Upper lobe of left lung (tissue), 6 donors: ENCODE results near the gene RANGRF. TPM values are rescaled to one million over a fixed set of nuclear protein-coding genes. Genes with fewer than 3 reads are reported as not detected.

Experiments used
- ATAC-seq, 2 donors: fragments of 200-7000 bp; cut with Tn5 transposase; one replicate each; pipeline ENCODE4 v1.9.1; 2022; ENCODE audit warnings: mild to moderate bottlenecking in 2 of 2, moderate library complexity in 2 of 2; ENCODE audit not compliant: low FRiP score in 2 of 2
- DNase-seq, 2 donors: peaks; one replicate each; pipeline ENCODE4 v3.0.0-alpha.2; 2019 to 2020
- H3K27ac ChIP-seq, 4 donors: fragments of 200-600 bp; sonication (generic); one replicate each; pipeline ENCODE4 v1.5.1; 2016 to 2019
- H3K27me3 ChIP-seq, 4 donors: fragments of 200-600 bp; sonication (generic); one replicate each; pipeline ENCODE4 v1.5.1; 2017 to 2019
- H3K36me3 ChIP-seq, 4 donors: fragments of 200-600 bp; sonication (generic); one replicate each; pipeline ENCODE4 v1.5.1; 2016 to 2019
- H3K4me1 ChIP-seq, 4 donors: fragments of 200-600 bp; sonication (generic); one replicate each; pipeline ENCODE4 v1.5.1; 2018 to 2019
- H3K4me3 ChIP-seq, 4 donors: fragments of 200-600 bp; sonication (generic); one replicate each; pipeline ENCODE4 v1.5.1; 2017 to 2019; ENCODE audit warnings: mild to moderate bottlenecking in 2 of 4, moderate library complexity in 1 of 4
- H3K9me3 ChIP-seq, 4 donors: fragments of 200-600 bp; sonication (generic); one replicate each; pipeline ENCODE4 v1.5.1; 2018 to 2019
- EP300 ChIP-seq, 4 donors: sonication (generic); formaldehyde crosslinking; IDR thresholded peaks; one replicate each; pipeline ENCODE4 v1.5.1; 2017; ENCODE audit warnings: antibody characterized with exemption in 4 of 4, control low read depth in 2 of 4
- POLR2A ChIP-seq, 4 donors: fragments of 450-650 bp; IDR thresholded peaks; one replicate each; pipeline ENCODE4 v1.5.1; 2016 to 2017; ENCODE audit warnings: antibody characterized with exemption in 4 of 4, mild to moderate bottlenecking in 2 of 4
- POLR2AphosphoS5 ChIP-seq, 2 donors: sonication (generic); formaldehyde crosslinking; IDR thresholded peaks; one replicate each; pipeline ENCODE4 v1.5.1; 2017; ENCODE audit warnings: antibody characterized with exemption in 2 of 2
- WGBS, 2 donors: methylation state at CpG; one replicate each; pipeline ENCODE4 v1.1.5; 2017 to 2018; 5-methylcytosine and 5-hydroxymethylcytosine counted together
- total RNA-seq, 6 donors: library from RNA; depleted of rRNA in 4 of 6; stranded (reverse); fragments of >200 nt in 4 of 6; gene quantifications; one replicate each; pipeline versions ENCODE4 v1.1.0 to v1.2.1, GENCODE V29; 2016 to 2021
- TF ChIP-seq, protein P1 (sequence below), 6 experiments: fragments of 450-650 bp in 4 of 6; fragments of 200-600 bp in 2 of 6; sonication (generic) in 2 of 6; IDR thresholded peaks; one replicate each; pipeline ENCODE4 v1.5.1; 2016 to 2019; ENCODE audit warnings: antibody characterized with exemption in 6 of 6
- donor health status: DM: no; HTN: no; CAD: no; lungs with moderate emphysema.
- donor health status: DM: no; HTN: yes; CAD: no; lungs with severe emphysema.

Gene RANGRF
- total RNA-seq, 6 donors from 2014 or later = 19.9 to 32.4 (median 26.6) TPM

DNA sequence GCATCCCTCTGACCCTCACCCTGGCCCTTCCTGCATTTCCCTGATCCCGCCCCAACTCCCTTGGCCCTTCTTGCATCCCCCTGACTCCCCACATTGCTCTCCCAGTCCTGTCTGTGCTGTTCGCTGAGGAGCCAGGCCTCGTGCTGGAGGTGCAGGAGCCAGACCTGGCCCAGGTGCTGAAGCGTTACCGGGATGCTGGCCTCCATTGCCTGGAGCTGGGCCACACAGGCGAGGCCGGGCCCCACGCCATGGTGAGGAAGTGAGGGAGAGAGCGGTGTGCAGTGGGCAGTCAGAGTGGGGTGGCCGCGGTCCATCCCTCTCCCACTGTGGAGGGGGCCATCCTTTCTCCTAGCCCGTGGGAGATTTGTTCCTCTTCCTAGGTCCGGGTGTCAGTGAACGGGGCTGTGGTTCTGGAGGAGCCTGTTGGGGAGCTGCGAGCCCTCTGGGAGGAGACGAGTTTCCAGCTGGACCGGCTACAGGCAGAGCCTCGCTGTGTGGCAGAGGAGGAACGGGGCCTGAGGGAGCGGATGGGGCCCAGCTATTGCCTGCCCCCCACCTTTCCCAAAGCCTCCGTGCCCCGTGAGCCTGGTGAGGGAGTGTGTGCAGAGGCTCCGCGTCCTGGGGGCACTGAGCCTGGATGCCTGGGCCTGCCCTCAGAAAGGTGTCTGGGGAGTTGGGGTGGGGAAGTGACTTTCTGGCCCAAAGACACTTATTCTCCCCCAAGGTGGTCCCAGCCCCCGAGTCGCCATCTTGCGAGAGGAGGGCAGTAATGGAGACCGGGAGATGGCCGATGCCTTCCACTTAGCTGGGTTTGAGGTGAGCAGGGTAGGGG lies 21.6 kb upstream of the RANGRF start:
- Histone ChIP-seq H3K27ac (no peak overlapping the region), H3K36me3 (peaks cover 0 to 68% (median 39%) of the 10 kb centered on the region in 4 donors), H3K4me1 (no peaks in the 10 kb centered on the region), H3K27me3 (no peaks in the 10 kb centered on the region), H3K9me3 (no peaks in the 10 kb centered on the region), H3K4me3 (no peak overlapping the region)
- WGBS, 2 donors = 96% methylated on average over 19 to 29 of the region's 29 CpGs
- DNase-seq (peak in 1 of 2 donors; percentile 62), ATAC-seq (no peak)
- TF ChIP-seq, protein P1, sequence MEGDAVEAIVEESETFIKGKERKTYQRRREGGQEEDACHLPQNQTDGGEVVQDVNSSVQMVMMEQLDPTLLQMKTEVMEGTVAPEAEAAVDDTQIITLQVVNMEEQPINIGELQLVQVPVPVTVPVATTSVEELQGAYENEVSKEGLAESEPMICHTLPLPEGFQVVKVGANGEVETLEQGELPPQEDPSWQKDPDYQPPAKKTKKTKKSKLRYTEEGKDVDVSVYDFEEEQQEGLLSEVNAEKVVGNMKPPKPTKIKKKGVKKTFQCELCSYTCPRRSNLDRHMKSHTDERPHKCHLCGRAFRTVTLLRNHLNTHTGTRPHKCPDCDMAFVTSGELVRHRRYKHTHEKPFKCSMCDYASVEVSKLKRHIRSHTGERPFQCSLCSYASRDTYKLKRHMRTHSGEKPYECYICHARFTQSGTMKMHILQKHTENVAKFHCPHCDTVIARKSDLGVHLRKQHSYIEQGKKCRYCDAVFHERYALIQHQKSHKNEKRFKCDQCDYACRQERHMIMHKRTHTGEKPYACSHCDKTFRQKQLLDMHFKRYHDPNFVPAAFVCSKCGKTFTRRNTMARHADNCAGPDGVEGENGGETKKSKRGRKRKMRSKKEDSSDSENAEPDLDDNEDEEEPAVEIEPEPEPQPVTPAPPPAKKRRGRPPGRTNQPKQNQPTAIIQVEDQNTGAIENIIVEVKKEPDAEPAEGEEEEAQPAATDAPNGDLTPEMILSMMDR (IDR thresholded peaks at IDR 0.05) = no peak
- TF ChIP-seq POLR2A (IDR thresholded peaks at IDR 0.05) = no peak
- TF ChIP-seq EP300 (IDR thresholded peaks at IDR 0.05) = no peak
- TF ChIP-seq POLR2AphosphoS5 (IDR thresholded peaks at IDR 0.05) = no peak

DNA sequence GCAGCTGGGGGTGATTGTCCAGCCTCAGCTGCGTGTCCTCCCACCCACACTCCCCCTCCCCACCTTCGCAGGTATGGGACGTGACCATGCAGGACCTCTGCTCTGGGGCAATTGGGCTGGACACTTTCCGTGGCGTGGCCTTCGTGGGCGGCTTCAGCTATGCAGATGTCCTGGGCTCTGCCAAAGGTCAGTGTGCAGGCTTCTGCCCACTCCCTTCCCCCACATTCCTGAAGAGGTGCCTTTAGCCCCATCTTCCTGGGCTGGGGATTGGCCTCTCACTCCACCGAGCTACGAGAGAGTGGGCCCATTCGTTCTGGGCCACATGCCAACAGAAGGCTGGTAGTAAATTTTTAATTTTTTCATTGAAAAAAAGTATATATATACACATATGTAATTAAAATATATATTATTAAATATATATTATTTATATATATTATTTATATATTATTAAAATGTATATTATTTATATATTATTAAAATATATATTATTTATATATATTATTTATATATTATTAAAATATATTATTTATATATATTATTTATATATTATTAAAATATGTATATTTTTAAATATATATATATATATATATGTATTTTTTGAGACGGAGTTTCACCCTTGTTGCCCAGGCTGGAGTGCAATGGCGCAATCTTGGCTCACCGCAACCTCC lies 20.9 kb upstream of the RANGRF start:
- WGBS, 2 donors = 92 to 93% methylated on average over 7 to 13 of the region's 13 CpGs
- no peak overlapping the region for H3K4me3 ChIP-seq
- ATAC-seq (no peak), DNase-seq (peak in 1 of 2 donors; percentile 52)
- no peaks in the 10 kb centered on the region for H3K4me1 ChIP-seq
- H3K27ac ChIP-seq = no peak overlapping the region
- H3K36me3 ChIP-seq = peaks cover 0 to 64% (median 38%) of the 10 kb centered on the region in 4 donors
- no peaks in the 10 kb centered on the region for H3K9me3 ChIP-seq
- TF ChIP-seq EP300 (IDR thresholded peaks at IDR 0.05) = no peak
- TF ChIP-seq, protein P1 (IDR thresholded peaks at IDR 0.05) = no peak
- no peak for TF ChIP-seq POLR2A (IDR thresholded peaks at IDR 0.05)
- no peak for TF ChIP-seq POLR2AphosphoS5 (IDR thresholded peaks at IDR 0.05)
- no peaks in the 10 kb centered on the region for H3K27me3 ChIP-seq

DNA sequence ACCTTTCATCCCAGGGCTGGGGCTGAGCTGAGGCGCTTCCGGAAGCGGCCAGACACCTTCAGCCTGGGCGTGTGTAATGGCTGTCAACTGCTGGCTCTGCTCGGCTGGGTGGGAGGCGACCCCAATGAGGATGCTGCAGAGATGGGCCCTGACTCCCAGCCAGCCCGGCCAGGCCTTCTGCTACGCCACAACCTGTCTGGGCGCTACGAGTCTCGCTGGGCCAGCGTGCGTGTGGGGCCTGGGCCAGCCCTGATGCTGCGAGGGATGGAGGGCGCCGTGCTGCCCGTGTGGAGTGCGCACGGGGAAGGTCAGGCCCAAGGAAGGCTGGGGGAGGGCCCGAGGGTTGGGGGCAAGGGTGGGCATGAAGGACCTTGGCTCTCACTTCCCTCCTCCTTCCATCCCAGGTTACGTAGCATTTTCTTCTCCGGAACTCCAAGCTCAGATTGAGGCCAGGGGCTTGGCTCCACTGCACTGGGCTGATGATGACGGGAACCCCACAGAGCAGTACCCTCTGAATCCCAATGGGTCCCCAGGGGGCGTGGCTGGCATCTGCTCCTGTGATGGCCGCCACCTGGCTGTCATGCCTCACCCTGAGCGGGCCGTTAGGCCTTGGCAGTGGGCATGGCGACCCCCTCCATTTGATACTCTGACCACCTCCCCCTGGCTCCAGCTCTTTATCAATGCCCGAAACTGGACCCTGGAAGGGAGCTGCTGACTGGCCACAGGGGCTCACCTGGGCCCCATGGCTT lies 19.7 kb upstream of the RANGRF start:
- 89 to 96% methylated on average over 20 to 29 of the region's 29 CpGs for WGBS, 2 donors
- H3K27me3 ChIP-seq = no peaks in the 10 kb centered on the region
- peak in 1 of 2 donors; percentile 67 for DNase-seq
- H3K9me3 ChIP-seq = no peaks in the 10 kb centered on the region
- ATAC-seq = no peak
- no peak overlapping the region for H3K27ac ChIP-seq
- H3K36me3 ChIP-seq = peaks cover 0 to 53% (median 31%) of the 10 kb centered on the region in 4 donors
- H3K4me3 ChIP-seq = no peak overlapping the region
- H3K4me1 ChIP-seq = no peaks in the 10 kb centered on the region
- TF ChIP-seq POLR2A (IDR thresholded peaks at IDR 0.05) = no peak
- TF ChIP-seq POLR2AphosphoS5 (IDR thresholded peaks at IDR 0.05) = no peak
- TF ChIP-seq EP300 (IDR thresholded peaks at IDR 0.05) = no peak
- TF ChIP-seq, protein P1 (IDR thresholded peaks at IDR 0.05) = no peak

DNA sequence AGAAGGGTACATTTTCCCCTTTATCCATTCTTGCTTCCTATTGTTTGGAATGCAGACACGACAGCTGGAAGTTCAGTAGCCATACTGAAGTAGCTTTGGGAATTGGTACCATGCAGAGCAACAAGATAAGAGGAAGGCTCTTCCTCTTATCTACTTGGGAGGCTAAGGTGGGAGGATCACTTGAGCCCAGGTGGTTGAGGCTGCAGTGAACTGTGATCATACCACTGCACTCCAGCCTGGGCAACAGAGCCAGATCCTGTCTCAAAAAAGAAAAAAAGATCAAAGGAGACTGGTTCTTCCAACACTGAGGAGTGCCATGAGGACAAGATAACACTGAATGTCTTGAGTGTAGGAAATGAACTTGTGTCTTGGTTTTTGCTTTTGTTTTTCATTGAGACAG lies 16.0 kb upstream of the RANGRF start:
- TF ChIP-seq EP300 (IDR thresholded peaks at IDR 0.05) (no peak), POLR2AphosphoS5 (IDR thresholded peaks at IDR 0.05) (no peak), POLR2A (IDR thresholded peaks at IDR 0.05) (no peak)
- TF ChIP-seq, protein P1 (IDR thresholded peaks at IDR 0.05) = no peak
- Histone ChIP-seq H3K9me3 (no peaks in the 10 kb centered on the region), H3K27ac (no peak overlapping the region), H3K4me3 (no peak overlapping the region), H3K27me3 (no peaks in the 10 kb centered on the region), H3K36me3 (peaks cover 0 to 16% (median 6%) of the 10 kb centered on the region in 4 donors), H3K4me1 (no peaks in the 10 kb centered on the region)
- ATAC-seq (no peak), DNase-seq (no peak)
- WGBS, 2 donors = 93 to 100% methylated on average over 1 of the region's 1 CpG
